Jurkat, Clone E6-1 (cell line): ENCODE measurements around the gene ACR.
A peak's percentile ranks its signal among the peaks of the same experiment; 100 is the strongest.
"Not testable (repeated sequence)": the region's sequence is repeated elsewhere in the genome, so short reads cannot be mapped to it uniquely, and the experiment has no call there.

Source experiments
- DNase-seq: peaks from one replicate; pipeline ENCODE4 v3.0.0-alpha.2; 2011; ENCODE audit warnings: low read depth, low spot score
- H3K4me3 ChIP-seq: 2 replicates; pipeline ENCODE4 v1.5.1; 2011; ENCODE audit warnings: mild to moderate bottlenecking, low read length, control low read depth, moderate library complexity

ACR gene

GRCh38 chr22:50729391-50730012 lies 8.5 kb upstream of the ACR start:
- no peak for DNase-seq
- H3K4me3 ChIP-seq, result no peak overlapping the region

- H3K4me3 ChIP-seq, result no peak overlapping the region
- no peak for DNase-seq
Measured at GRCh38 chr22:50730013-50730891, 7.8 kb upstream of the ACR start.

GRCh38 chr22:50730941-50731661 lies 6.9 kb upstream of the ACR start:
- no peak for DNase-seq
- H3K4me3 ChIP-seq, result no peak overlapping the region

GRCh38 chr22:50731811-50732624 lies 6.0 kb upstream of the ACR start:
- H3K4me3 ChIP-seq, result no peak overlapping the region
- peak; percentile 8 for DNase-seq

- DNase-seq, result no peak
- H3K4me3 ChIP-seq, result no peak overlapping the region
Measured at GRCh38 chr22:50732681-50733080, 5.3 kb upstream of the ACR start.

GRCh38 chr22:50733521-50734342 lies 4.3 kb upstream of the ACR start:
- H3K4me3 ChIP-seq, result no peak overlapping the region
- DNase-seq, result no peak

- no peak for DNase-seq
Measured at GRCh38 chr22:50734343-50734771, 3.6 kb upstream of the ACR start.

GRCh38 chr22:50734986-50735738 lies 2.8 kb upstream of the ACR start:
- no peak for DNase-seq
- no peak overlapping the region for H3K4me3 ChIP-seq

More at GRCh38 chr22:50734343-50734771, 3.6 kb upstream of the ACR start:
- H3K4me3 ChIP-seq, result no peak overlapping the region

GRCh38 chr22:50735739-50736030 lies 2.3 kb upstream of the ACR start:
- no peak for DNase-seq
- no peak overlapping the region for H3K4me3 ChIP-seq

- H3K4me3 ChIP-seq, result no peak overlapping the region
- DNase-seq, result no peak
Measured at GRCh38 chr22:50738649-50739227, 734 bp downstream of the ACR start.

- H3K4me3 ChIP-seq, result no peak overlapping the region
- no peak for DNase-seq
Measured at GRCh38 chr22:50739279-50739691, 1.3 kb downstream of the ACR start.

GRCh38 chr22:50739894-50740293 lies 1.9 kb downstream of the ACR start:
- no peak overlapping the region for H3K4me3 ChIP-seq

GRCh38 chr22:50740714-50741113 lies 2.7 kb downstream of the ACR start:
- not testable (repeated sequence) for H3K4me3 ChIP-seq, DNase-seq

More at GRCh38 chr22:50739894-50740293, 1.9 kb downstream of the ACR start:
- no peak for DNase-seq

- DNase-seq, H3K4me3 ChIP-seq: not testable (repeated sequence)
Measured at GRCh38 chr22:50744424-50744823, 6.4 kb downstream of the ACR start.

- not testable (repeated sequence) for DNase-seq, H3K4me3 ChIP-seq
Measured at GRCh38 chr22:50747521-50747920, 9.5 kb downstream of the ACR start.

GRCh38 chr22:50748630-50749029 lies 10.6 kb downstream of the ACR start:
- DNase-seq, H3K4me3 ChIP-seq: not testable (repeated sequence)

- H3K4me3 ChIP-seq, DNase-seq: not testable (repeated sequence)
Measured at GRCh38 chr22:50749302-50750074, 11.5 kb downstream of the ACR start.
